ENCODE results near the gene INPP4B. TPM values are rescaled to one million over a fixed set of nuclear protein-coding genes. Genes with fewer than 3 reads are reported as not detected.

The INPP4B gene
- total RNA-seq, 1 donor from 2014 or later = 10.9 TPM

DNA sequence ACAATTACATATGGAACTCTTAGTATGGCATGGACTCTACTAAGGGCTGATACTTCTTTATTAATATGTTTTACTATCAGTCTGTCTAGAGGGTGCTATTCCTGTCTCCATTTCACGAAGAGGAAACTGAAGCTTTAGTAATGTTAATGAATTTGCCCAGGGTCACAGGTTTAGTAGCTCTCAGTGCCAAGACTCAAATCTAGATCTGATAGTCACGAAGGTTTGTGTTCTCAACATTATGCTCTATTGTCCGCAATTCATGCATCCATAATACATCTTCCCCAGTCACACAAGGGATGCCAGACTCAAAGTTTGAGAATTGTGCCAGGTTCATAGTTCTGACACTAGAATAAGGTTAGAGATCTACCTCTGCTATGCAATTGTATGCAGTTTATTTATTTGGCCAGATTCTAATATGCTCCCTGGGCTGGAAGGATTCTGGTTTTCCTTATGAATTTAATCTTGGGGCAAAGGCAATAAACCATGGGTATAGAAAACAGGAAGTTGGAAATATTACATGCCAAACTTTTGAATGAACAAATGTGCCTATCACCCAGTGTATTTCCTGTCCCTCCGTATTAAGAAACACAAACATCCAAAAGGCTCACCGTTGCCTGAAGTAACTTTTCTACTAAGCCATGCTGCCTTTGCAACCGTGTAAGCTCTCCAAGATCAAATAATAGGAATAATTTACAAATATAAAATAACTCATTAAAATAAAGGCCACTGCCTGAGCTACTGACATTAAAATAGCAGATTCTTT lies 478.5 kb downstream of the INPP4B start:
- Histone ChIP-seq H3K27me3 (ENCODE audit: control insufficient read depth, insufficient read depth, low read length) (no peaks in the 10 kb centered on the region), H3K4me3 (ENCODE audit: low read depth, low read length) (no peak overlapping the region), H3K36me3 (ENCODE audit: control insufficient read depth, insufficient read depth, low read length) (no peaks in the 10 kb centered on the region)
- TF ChIP-seq, protein P1, sequence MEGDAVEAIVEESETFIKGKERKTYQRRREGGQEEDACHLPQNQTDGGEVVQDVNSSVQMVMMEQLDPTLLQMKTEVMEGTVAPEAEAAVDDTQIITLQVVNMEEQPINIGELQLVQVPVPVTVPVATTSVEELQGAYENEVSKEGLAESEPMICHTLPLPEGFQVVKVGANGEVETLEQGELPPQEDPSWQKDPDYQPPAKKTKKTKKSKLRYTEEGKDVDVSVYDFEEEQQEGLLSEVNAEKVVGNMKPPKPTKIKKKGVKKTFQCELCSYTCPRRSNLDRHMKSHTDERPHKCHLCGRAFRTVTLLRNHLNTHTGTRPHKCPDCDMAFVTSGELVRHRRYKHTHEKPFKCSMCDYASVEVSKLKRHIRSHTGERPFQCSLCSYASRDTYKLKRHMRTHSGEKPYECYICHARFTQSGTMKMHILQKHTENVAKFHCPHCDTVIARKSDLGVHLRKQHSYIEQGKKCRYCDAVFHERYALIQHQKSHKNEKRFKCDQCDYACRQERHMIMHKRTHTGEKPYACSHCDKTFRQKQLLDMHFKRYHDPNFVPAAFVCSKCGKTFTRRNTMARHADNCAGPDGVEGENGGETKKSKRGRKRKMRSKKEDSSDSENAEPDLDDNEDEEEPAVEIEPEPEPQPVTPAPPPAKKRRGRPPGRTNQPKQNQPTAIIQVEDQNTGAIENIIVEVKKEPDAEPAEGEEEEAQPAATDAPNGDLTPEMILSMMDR (IDR thresholded peaks at IDR 0.05; ENCODE audit: insufficient read depth, low read length, poor library complexity, severe bottlenecking) = no peak
- DNase-seq (ENCODE audit: low read depth) = no peak

DNA sequence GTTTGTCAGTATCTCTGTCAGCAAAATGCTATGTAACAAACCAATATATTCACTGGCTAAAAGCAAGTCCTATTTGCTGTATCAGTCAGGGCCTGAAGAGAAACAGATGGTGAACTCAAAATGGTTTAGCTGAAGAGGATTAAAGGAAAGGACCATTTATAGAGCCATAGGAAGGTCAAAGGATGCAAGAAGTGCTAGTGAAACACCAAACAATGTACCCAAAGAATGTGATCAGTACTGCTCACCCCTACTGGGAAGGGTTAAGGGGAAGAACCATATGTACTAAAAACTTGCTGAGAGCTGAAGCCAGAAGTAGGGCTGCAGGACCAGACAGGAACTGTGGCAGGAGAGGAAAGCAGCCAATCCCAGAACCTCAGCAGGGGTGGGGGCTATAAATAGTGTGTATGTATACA lies 479.3 kb downstream of the INPP4B start:
- Histone ChIP-seq H3K36me3 (ENCODE audit: control insufficient read depth, insufficient read depth, low read length) (no peaks in the 10 kb centered on the region), H3K4me3 (ENCODE audit: low read depth, low read length) (no peak overlapping the region), H3K27me3 (ENCODE audit: control insufficient read depth, insufficient read depth, low read length) (no peaks in the 10 kb centered on the region)
- TF ChIP-seq, protein P1 (IDR thresholded peaks at IDR 0.05; ENCODE audit: insufficient read depth, low read length, poor library complexity, severe bottlenecking) = no peak
- DNase-seq (ENCODE audit: low read depth) = no peak

DNA sequence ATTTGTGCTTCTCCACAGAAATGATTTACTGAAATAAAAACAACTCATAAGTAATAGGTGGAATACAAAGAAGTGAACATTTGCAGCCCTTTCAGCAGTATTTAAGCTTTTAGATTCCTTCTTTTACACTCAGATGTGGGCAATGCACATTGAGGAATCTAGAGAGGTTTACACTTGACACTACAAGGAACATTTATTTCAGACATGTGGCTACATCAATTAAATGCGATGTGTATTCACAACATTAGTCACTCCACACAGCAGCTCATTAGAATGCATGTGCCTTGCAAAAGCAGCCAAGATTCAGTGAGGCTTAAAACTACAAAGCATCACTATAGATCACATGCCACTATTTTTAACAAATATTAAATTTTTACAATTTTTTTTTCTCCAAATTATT lies 480.7 kb downstream of the INPP4B start:
- TF ChIP-seq, protein P1 (IDR thresholded peaks at IDR 0.05; ENCODE audit: insufficient read depth, low read length, poor library complexity, severe bottlenecking) = no peak
- Histone ChIP-seq H3K27me3 (ENCODE audit: control insufficient read depth, insufficient read depth, low read length) (no peaks in the 10 kb centered on the region), H3K4me3 (ENCODE audit: low read depth, low read length) (no peak overlapping the region), H3K36me3 (ENCODE audit: control insufficient read depth, insufficient read depth, low read length) (no peaks in the 10 kb centered on the region)
- DNase-seq (ENCODE audit: low read depth) = no peak

DNA sequence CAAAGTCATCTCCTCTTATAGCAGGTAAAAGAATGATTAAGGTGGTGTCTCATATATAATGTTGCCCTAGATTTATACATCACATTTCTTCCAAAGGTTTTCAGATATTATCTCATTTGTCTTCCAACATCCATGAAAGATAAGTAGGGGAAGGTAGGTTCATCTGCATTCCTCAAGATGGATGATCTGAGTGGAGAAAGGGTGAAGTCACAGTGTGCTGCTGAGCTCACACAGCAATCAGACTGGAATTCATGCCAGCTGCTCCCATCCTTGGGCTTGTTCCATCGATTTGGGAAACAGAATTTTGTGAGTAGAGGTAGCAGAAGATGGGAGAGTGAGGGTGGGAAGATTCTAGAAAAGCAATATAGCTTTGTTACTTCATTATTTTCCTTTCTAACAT lies 482.4 kb downstream of the INPP4B start:
- H3K27me3 ChIP-seq (ENCODE audit: control insufficient read depth, insufficient read depth, low read length) = no peaks in the 10 kb centered on the region
- H3K36me3 ChIP-seq (ENCODE audit: control insufficient read depth, insufficient read depth, low read length) = no peaks in the 10 kb centered on the region
- no peak overlapping the region for H3K4me3 ChIP-seq (ENCODE audit: low read depth, low read length)
- no peak for DNase-seq (ENCODE audit: low read depth)
- TF ChIP-seq, protein P1 (IDR thresholded peaks at IDR 0.05; ENCODE audit: insufficient read depth, low read length, poor library complexity, severe bottlenecking) = no peak

DNA sequence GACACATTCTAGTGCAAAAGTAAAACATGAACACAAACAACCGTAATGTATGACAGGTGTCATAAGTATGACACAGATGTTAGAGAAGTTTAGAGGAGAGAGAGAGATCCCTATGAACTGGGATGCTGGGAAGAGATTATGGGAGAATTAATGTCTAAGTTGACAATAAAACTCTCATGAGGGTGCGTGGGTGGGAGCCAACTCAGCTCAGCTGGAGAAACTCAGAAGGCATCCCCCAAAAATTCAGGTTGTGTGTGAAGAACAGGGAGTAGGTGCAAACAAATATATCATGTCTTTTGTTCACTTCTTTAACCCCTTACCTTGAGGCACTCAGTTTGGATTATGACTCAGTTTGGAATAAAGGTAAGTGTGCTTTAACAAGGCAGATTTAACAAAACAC lies 484.1 kb downstream of the INPP4B start:
- no peak for DNase-seq (ENCODE audit: low read depth)

More for the DNA sequence above, 484.1 kb downstream of the INPP4B start:
- Histone ChIP-seq H3K27me3 (ENCODE audit: control insufficient read depth, insufficient read depth, low read length) (no peaks in the 10 kb centered on the region), H3K36me3 (ENCODE audit: control insufficient read depth, insufficient read depth, low read length) (no peaks in the 10 kb centered on the region), H3K4me3 (ENCODE audit: low read depth, low read length) (no peak overlapping the region)
- TF ChIP-seq, protein P1 (IDR thresholded peaks at IDR 0.05; ENCODE audit: insufficient read depth, low read length, poor library complexity, severe bottlenecking) = no peak
